GM12878 (cell line): ENCODE measurements around the gene HOXB13. TPM values are rescaled to one million over a fixed set of nuclear protein-coding genes. Genes with fewer than 3 reads are reported as not detected.

Experiments used
- ATAC-seq: fragments of 200-7000 bp; cut with Tn5 transposase; 3 replicates; pipeline ENCODE4 v1.9.1; 2020; ENCODE audit warnings: mild to moderate bottlenecking, moderate library complexity
- BruUV-seq: library from RNA; stranded (reverse); fragments of 400-500 nt; replicated peaks from 2 replicates; lab custom pipeline; 2021; lab: Mats Ljungman, UMichigan
- CTCF ChIA-PET: fragments of 300-600 bp; sonication (Branson Sonifier 250); formaldehyde crosslinking; extraction: SDS; loops from one replicate; lab custom pipeline; 2021; ENCODE audit warnings: inconsistent platforms; lab: Yijun Ruan, JAX
- POLR2A ChIA-PET: fragments of 350-600 bp; formaldehyde crosslinking; extraction: SDS; loops from one replicate; lab custom pipeline; 2021; ENCODE audit warnings: inconsistent platforms; lab: Charles Lee
- RAD21 ChIA-PET: fragments of 300-600 bp; sonication (Branson Sonifier 250); formaldehyde crosslinking; loops from one replicate; lab custom pipeline; 2023; ENCODE audit warnings: antibody characterized with exemption; ENCODE audit not compliant: unreplicated experiment; lab: Charles Lee
- SMC1A ChIA-PET: fragments of 300-600 bp; sonication (Branson Sonifier 250); formaldehyde crosslinking; loops from one replicate; lab custom pipeline; 2023; ENCODE audit not compliant: unreplicated experiment, uncharacterized antibody; lab: Charles Lee
- DNase-seq: peaks from one replicate; pipeline ENCODE4 v3.0.0-alpha.2; 2011; ENCODE audit warnings: low read depth, low spot score
- FAIRE-seq: peaks from 3 replicates; lab custom pipeline; 2011; peaks lifted over from hg19 to GRCh38; lab: Jason Lieb, UNC
- H2AFZ ChIP-seq: 2 replicates; pipeline ENCODE4 v1.6.0; 2011; ENCODE audit warnings: low read depth, low read length, control low read depth; ENCODE audit not compliant: control insufficient read depth
- H3K27ac ChIP-seq: 2 replicates; pipeline ENCODE4 v1.5.1; 2011; ENCODE audit warnings: control low read depth; ENCODE audit not compliant: control insufficient read depth, insufficient read depth
- H3K27me3 ChIP-seq, 2 experiments: replicated peaks in 1 of 2; 2 replicates each; pipeline versions ENCODE4 v1.6.0 to v1.6.1; 2011; ENCODE audit warnings: low read length in 1 of 2; ENCODE audit not compliant: control insufficient read depth in 2 of 2, insufficient read depth in 2 of 2
- H3K36me3 ChIP-seq, 2 experiments: 2 replicates each; pipeline ENCODE4 v1.5.1; 2011; ENCODE audit warnings: low read length in 1 of 2; ENCODE audit not compliant: control insufficient read depth in 2 of 2, insufficient read depth in 2 of 2
- H3K4me1 ChIP-seq: 2 replicates; pipeline ENCODE4 v1.6.1; 2011; ENCODE audit warnings: mild to moderate bottlenecking, low read length, moderate library complexity, mixed read lengths; ENCODE audit not compliant: control insufficient read depth, insufficient read depth
- H3K4me2 ChIP-seq: 2 replicates; pipeline ENCODE4 v1.6.0; 2011; ENCODE audit warnings: control low read depth; ENCODE audit not compliant: control insufficient read depth, insufficient read depth
- H3K4me3 ChIP-seq: fragments of 200-600 bp; sonication (generic); 2 replicates; pipeline ENCODE4 v1.5.1; 2016
- H3K79me2 ChIP-seq: 2 replicates; pipeline ENCODE4 v1.6.0; 2011; ENCODE audit warnings: low read length; ENCODE audit not compliant: control insufficient read depth, insufficient read depth
- H3K9ac ChIP-seq: 2 replicates; pipeline ENCODE4 v1.8.0; 2011; ENCODE audit warnings: low read length, control low read depth, mixed read lengths; ENCODE audit not compliant: control insufficient read depth, insufficient read depth
- H3K9me3 ChIP-seq: replicated peaks from 3 replicates; pipeline ENCODE4 v1.5.1; 2011; ENCODE audit warnings: mild to moderate bottlenecking, low read length; ENCODE audit not compliant: control insufficient read depth, insufficient read depth
- H4K20me1 ChIP-seq: 2 replicates; pipeline ENCODE4 v1.6.0; 2011; ENCODE audit not compliant: control insufficient read depth, insufficient read depth
- ATF7 ChIP-seq: fragments of 450-650 bp; IDR thresholded peaks from 2 replicates; pipeline ENCODE4 v1.6.1; 2016; ENCODE audit warnings: low read depth, mild to moderate bottlenecking
- CREB1 ChIP-seq: IDR thresholded peaks from 2 replicates; pipeline ENCODE4 v1.6.1; 2012; ENCODE audit warnings: low read depth, mild to moderate bottlenecking, inconsistent platforms
- MYC ChIP-seq: IDR thresholded peaks from 2 replicates; pipeline ENCODE4 v1.6.1; 2011; ENCODE audit warnings: mild to moderate bottlenecking, low read length, moderate library complexity, inconsistent platforms; ENCODE audit not compliant: insufficient read depth, insufficient replicate concordance, insufficient read length, severe bottlenecking
- SREBF2 ChIP-seq: IDR thresholded peaks from 2 replicates; pipeline ENCODE4 v1.6.1; 2012; ENCODE audit warnings: mild to moderate bottlenecking, low read length
- TARDBP ChIP-seq: IDR thresholded peaks from 2 replicates; pipeline ENCODE4 v1.6.1; 2016; ENCODE audit warnings: borderline replicate concordance
- ZZZ3 ChIP-seq: IDR thresholded peaks from 2 replicates; pipeline ENCODE4 v1.6.1; 2011; ENCODE audit warnings: low read depth; ENCODE audit not compliant: control insufficient read depth, insufficient read length
- WGBS: methylation state at CpG from one replicate; pipeline ENCODE4 v1.1.6; 2016; ENCODE audit warnings: low lambda C conversion rate; ENCODE audit not compliant: insufficient replicate concordance, insufficient coverage; ENCODE audit errors: missing lambda C conversion rate; 5-methylcytosine and 5-hydroxymethylcytosine counted together
- in situ Hi-C: fragments of 300-500 bp; cut with MboI; formaldehyde crosslinking; loops from 9 replicates; pipeline ENCODE4 v1.14.3; 2018; ENCODE audit warnings: mixed read lengths
- intact Hi-C: fragments of 100-400 bp; cut with micrococcal nuclease; formaldehyde crosslinking; loops from one replicate; pipeline ENCODE4 v1.14.2; 2022; ENCODE audit not compliant: unreplicated experiment
- polyA plus RNA-seq, 11 experiments: library from polyadenylated mRNA; depleted of rRNA in 4 of 11; unstranded in 6 of 11; stranded (reverse) in 5 of 11; fragments of >200 nt; fragmentation: Nextera tagmentation in 4 of 11; fragmentation: Illumina TruSeq in 1 of 11; extraction: Ambion mirVana in 4 of 11; extraction: Trizol in 1 of 11; gene quantifications; 1 replicate in 1 of 11; 2 replicates in 10 of 11; pipeline versions ENCODE4 v1.2.1 to v1.2.3, GENCODE V29; 2011 to 2016; ENCODE audit warnings: inconsistent platforms in 2 of 11, missing spikeins in 2 of 11, low read depth in 1 of 11
- total RNA-seq, 4 experiments: library from RNA; depleted of rRNA in 3 of 4; stranded (reverse); fragments of >200 nt in 3 of 4; fragmentation: Illumina TruSeq in 1 of 4; extraction: Trizol in 1 of 4; gene quantifications; 2 replicates each; pipeline versions ENCODE4 v1.2.1 to v1.2.3, GENCODE V29; 2013 to 2021
- TF ChIP-seq, protein P1 (sequence below): fragments of 450-650 bp; IDR thresholded peaks from 2 replicates; pipeline ENCODE4 v1.6.1; 2018; ENCODE audit warnings: borderline replicate concordance, mild to moderate bottlenecking; ENCODE audit not compliant: partially characterized antibody
- TF ChIP-seq, protein P2 (sequence below): IDR thresholded peaks from 2 replicates; pipeline ENCODE4 v1.6.1; 2011; ENCODE audit warnings: low read depth, mild to moderate bottlenecking, low read length, moderate library complexity, borderline replicate concordance; ENCODE audit errors: extremely low read depth
- TF ChIP-seq, protein P3 (sequence below): IDR thresholded peaks from 2 replicates; pipeline ENCODE4 v1.6.1; 2012; ENCODE audit warnings: low read depth, low read length, improper control_type of control experiment
- TF ChIP-seq, protein P4 (sequence below): IDR thresholded peaks from 2 replicates; pipeline ENCODE4 v1.6.1; 2012; ENCODE audit warnings: improper control_type of control experiment, low read depth, low read length; ENCODE audit not compliant: insufficient replicate concordance

HOXB13 gene
- total and polyA plus RNA-seq, 10 of the 15 experiments (the other 5 are each of a cell fraction or from before 2014, with no cell fraction given): 0.05 TPM; not detected in 9

DNA sequence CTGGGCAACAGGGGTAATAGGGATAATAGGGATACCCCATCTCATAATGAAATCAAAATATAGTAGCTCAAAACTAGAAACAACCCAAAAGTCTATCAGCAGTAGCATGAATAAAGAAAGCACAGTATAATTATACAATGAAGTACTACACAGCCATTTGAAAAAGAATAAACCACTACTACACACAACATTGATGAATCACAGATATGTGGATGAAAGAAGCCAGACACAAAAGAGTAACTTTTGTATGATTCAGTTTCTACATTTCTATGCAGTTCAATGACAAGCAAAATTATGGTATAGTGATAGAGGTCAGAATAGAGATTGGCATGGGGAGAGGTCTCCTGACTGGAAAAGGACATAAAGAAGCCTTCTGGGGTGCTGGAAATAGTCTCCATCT, 2.8 kb upstream of the HOXB13 start (continued):
- TF ChIP-seq, protein P1, sequence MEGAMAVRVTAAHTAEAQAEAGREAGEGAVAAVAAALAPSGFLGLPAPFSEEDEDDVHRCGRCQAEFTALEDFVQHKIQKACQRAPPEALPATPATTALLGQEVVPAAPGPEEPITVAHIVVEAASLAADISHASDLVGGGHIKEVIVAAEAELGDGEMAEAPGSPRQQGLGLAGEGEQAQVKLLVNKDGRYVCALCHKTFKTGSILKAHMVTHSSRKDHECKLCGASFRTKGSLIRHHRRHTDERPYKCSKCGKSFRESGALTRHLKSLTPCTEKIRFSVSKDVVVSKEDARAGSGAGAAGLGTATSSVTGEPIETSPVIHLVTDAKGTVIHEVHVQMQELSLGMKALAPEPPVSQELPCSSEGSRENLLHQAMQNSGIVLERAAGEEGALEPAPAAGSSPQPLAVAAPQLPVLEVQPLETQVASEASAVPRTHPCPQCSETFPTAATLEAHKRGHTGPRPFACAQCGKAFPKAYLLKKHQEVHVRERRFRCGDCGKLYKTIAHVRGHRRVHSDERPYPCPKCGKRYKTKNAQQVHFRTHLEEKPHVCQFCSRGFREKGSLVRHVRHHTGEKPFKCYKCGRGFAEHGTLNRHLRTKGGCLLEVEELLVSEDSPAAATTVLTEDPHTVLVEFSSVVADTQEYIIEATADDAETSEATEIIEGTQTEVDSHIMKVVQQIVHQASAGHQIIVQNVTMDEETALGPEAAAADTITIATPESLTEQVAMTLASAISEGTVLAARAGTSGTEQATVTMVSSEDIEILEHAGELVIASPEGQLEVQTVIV: no peak

DNA sequence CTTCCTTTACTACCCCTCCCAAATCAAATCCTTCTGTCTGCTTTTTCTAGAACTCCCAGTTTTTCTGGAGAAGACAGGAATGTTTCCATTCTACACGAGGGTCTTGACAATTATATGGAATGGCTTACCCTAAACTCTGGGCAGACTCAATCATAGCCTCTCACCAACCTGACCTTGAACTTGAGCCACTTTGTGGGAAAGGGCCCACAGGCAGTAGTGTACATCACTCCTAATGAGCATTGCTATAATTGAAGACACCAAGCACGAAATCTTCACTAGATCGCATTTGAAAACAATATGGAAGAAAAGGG, 1.6 kb upstream of the HOXB13 start:
- 54% methylated on average over 3 of the region's 3 CpGs for WGBS
- Histone ChIP-seq H3K4me2 (no peak overlapping the region), H3K27me3 (peaks cover 29 to 47% of the 10 kb centered on the region in 2 experiments), H3K79me2 (no peaks in the 10 kb centered on the region), H3K9me3 (no peaks in the 10 kb centered on the region), H3K4me1 (no peaks in the 10 kb centered on the region), H2AFZ (no peak overlapping the region), H4K20me1 (no peaks in the 10 kb centered on the region), H3K27ac (no peak overlapping the region), H3K9ac (no peak overlapping the region), H3K36me3 (no peaks in the 10 kb centered on the region), H3K4me3 (no peak overlapping the region)
- ChIA-PET POLR2A (no interaction called here), RAD21 (no interaction called here), SMC1A (no interaction called here), CTCF (interaction anchor here (1.0 to 1.3 kb wide), 3 partner anchors 69 to 154 kb away, joined by 3 to 4 read pairs (median 4); no protein-coding TSS in a partner anchor)
- intact Hi-C loops (no loop called here), in situ Hi-C loops (no loop called here)
- no peak for FAIRE-seq
- no peak for ATAC-seq
- no peak for DNase-seq
- BruUV-seq: no TSS peak
- no peak for TF ChIP-seq CREB1
- TF ChIP-seq SREBF2: no peak
- TF ChIP-seq, protein P2, sequence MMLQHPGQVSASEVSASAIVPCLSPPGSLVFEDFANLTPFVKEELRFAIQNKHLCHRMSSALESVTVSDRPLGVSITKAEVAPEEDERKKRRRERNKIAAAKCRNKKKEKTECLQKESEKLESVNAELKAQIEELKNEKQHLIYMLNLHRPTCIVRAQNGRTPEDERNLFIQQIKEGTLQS: no peak
- TF ChIP-seq, protein P3, sequence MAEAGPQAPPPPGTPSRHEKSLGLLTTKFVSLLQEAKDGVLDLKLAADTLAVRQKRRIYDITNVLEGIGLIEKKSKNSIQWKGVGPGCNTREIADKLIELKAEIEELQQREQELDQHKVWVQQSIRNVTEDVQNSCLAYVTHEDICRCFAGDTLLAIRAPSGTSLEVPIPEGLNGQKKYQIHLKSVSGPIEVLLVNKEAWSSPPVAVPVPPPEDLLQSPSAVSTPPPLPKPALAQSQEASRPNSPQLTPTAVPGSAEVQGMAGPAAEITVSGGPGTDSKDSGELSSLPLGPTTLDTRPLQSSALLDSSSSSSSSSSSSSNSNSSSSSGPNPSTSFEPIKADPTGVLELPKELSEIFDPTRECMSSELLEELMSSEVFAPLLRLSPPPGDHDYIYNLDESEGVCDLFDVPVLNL: no peak
- TF ChIP-seq ATF7: no peak
- TF ChIP-seq ZZZ3: no peak
- TF ChIP-seq, protein P4, sequence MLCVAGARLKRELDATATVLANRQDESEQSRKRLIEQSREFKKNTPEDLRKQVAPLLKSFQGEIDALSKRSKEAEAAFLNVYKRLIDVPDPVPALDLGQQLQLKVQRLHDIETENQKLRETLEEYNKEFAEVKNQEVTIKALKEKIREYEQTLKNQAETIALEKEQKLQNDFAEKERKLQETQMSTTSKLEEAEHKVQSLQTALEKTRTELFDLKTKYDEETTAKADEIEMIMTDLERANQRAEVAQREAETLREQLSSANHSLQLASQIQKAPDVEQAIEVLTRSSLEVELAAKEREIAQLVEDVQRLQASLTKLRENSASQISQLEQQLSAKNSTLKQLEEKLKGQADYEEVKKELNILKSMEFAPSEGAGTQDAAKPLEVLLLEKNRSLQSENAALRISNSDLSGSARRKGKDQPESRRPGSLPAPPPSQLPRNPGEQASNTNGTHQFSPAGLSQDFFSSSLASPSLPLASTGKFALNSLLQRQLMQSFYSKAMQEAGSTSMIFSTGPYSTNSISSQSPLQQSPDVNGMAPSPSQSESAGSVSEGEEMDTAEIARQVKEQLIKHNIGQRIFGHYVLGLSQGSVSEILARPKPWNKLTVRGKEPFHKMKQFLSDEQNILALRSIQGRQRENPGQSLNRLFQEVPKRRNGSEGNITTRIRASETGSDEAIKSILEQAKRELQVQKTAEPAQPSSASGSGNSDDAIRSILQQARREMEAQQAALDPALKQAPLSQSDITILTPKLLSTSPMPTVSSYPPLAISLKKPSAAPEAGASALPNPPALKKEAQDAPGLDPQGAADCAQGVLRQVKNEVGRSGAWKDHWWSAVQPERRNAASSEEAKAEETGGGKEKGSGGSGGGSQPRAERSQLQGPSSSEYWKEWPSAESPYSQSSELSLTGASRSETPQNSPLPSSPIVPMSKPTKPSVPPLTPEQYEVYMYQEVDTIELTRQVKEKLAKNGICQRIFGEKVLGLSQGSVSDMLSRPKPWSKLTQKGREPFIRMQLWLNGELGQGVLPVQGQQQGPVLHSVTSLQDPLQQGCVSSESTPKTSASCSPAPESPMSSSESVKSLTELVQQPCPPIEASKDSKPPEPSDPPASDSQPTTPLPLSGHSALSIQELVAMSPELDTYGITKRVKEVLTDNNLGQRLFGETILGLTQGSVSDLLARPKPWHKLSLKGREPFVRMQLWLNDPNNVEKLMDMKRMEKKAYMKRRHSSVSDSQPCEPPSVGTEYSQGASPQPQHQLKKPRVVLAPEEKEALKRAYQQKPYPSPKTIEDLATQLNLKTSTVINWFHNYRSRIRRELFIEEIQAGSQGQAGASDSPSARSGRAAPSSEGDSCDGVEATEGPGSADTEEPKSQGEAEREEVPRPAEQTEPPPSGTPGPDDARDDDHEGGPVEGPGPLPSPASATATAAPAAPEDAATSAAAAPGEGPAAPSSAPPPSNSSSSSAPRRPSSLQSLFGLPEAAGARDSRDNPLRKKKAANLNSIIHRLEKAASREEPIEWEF: no peak
- TF ChIP-seq MYC: no peak
- TF ChIP-seq TARDBP: no peak
